ENCODE measurements around the gene BCOR.

DNA sequence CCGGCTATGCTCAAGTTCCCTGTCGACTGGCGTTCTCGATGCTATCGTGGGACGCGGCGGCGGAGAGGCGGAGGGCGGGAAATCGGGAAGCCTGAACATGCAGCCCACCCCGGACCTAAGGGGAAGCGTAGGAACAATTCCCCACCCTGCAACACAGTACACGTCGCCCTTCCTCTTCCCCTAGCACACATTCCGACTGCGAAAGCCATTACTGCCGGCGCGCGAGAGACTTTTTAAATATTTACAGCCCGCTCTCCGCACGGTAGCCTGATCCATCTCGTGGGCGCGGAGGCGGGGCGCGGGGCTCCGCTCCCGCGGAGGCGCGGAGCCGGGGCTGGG, 48.1 kb upstream of the BCOR start:
- TF ChIP-seq EZH2phosphoT487 (IDR thresholded peaks at IDR 0.05; ENCODE audit: insufficient read depth, low read depth), result no peak
- TF ChIP-seq EZH2 (IDR thresholded peaks at IDR 0.05; ENCODE audit: insufficient read depth, poor library complexity, severe bottlenecking), result no peak

Data from GM23248 (cell line).